T-helper 1 cell (primary cell): ENCODE measurements around the gene NAT10.
A peak's percentile ranks its signal among the peaks of the same experiment; 100 is the strongest.
"Not testable (repeated sequence)": the region's sequence is repeated elsewhere in the genome, so short reads cannot be mapped to it uniquely, and the experiment has no call there.

Experiments
- DNase-seq, 5 donors: peaks; one replicate each; pipeline ENCODE4 v3.0.0-alpha.2; 2012 to 2020

The NAT10 gene

DNA sequence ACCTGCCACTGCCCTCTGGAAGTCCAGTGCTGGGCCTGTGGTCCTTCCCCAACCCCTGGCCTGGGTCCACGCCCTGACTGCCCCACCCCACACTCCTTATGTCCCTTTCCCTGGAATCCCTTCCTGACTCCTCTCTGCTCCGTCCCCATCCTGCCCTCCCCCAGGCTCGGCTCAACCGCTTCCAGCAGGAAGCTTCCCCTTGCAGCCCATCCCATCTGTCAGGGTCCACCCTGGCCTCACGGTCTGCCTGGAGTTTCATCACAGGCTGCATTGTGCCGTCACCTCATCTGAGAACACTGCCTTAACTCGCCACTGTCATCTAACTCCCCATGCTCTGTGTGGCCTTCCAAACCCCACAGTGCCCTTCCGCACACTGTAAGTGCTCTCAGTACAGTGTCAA is 64.3 kb downstream of the NAT10 start:
- no peak for DNase-seq

DNA sequence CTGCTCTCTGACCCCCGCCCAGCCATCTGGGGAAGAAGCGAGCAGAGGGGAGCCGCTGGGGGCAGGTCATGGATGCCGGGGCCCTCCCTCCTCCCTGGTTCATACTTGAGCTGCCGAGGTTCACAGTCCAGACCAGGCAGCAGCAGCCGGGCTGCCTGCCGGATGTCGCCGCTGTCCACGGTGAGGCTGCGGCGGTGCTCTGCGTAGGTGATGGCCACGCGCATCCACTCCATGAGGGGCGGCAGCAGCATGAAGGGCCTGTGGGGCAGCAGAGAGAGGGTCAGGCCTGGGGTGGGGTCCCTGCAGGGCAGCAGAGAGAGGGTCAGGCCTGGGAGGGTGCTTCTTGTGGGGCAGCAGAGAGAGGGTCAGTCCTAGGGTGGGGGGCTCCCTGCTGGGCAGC is 67.6 kb downstream of the NAT10 start:
- no peak for DNase-seq

DNA sequence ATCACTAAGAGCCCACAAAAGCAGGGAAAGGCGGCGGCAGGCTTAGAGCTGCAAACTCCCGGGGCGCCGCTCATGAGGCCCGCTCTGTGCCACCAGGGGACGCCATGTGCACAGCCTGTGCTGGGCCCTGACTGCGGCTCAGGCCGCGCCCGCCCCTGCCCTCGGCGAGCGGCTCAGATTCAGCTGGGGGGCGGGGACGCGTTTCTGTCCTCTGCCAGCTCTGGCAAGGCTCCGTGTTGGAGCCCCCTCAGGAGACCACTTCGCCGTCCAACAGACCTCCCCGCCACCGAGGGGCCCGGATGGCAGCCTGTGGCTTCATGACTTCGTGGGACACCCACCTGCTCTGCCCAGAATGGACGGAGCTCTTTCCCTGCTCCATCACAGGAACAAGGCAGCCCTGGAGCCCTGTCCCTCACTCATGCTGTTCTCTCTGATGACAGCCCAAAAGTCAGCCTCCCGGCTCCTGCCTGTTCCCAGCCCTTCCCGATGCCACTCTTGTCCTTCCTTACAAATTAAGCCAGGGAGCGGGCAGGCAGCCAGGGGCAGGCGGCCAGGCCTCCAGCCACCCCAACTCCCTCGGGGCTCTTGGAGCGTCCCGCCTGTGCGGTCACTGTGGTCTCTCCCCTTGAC is 69.1 kb downstream of the NAT10 start:
- peak; percentile 53 to 69 (median 63) for DNase-seq

DNA sequence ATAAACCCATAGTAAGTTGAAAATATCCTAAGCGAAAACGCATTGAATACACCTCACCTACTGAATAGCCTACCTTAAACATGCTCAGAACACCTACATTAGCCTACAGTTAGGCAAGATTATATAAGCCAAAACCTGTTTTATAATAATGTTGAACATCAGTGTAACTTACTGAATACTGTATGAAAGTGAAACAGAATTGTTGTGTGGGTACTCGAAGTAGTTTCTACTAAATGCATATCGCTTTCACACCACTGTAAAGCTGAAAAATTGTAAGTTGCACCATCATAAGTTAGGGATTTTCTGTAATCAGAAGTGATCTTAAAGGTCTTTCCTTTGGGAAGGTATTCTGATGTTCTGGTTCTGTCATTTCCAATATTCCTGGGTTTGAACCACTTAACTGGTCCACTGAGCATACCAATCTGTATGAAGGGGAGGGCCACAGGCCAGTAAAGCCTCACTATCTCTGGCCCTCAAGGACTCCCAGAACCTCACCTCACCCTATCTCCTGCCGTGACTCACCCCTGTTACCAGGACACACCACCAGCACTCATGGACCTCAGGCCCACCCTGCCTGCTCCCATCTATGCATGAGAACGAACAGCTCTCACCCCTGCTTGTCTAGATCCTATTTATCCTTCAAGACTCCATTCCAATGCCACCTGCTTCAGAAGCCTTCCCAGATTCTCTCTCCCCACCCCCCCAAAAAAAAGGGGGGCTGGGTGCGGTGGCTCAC is 70.0 kb downstream of the NAT10 start:
- DNase-seq = no peak

DNA sequence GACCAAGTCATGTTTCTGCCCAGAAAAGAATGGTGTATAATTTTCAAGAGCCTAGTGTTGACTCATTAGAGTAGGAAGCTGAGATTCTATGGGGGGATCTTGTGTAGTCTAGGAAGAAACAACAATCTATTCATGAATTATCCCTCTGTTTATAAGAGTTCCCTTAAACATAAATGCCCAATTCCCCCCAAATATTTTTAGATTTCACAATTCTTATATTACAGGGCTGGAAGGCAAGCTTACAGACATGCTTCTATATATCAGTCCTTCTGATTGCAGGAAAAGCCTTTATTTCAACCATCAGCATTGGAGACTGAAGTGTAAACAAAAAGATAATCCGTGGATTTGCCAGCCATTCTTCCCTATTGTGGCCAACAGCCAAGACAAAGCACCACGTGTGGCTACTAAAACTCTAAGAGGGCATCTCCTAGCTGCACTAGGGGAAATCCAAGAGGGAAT is 71.4 kb downstream of the NAT10 start:
- DNase-seq = no peak

DNA sequence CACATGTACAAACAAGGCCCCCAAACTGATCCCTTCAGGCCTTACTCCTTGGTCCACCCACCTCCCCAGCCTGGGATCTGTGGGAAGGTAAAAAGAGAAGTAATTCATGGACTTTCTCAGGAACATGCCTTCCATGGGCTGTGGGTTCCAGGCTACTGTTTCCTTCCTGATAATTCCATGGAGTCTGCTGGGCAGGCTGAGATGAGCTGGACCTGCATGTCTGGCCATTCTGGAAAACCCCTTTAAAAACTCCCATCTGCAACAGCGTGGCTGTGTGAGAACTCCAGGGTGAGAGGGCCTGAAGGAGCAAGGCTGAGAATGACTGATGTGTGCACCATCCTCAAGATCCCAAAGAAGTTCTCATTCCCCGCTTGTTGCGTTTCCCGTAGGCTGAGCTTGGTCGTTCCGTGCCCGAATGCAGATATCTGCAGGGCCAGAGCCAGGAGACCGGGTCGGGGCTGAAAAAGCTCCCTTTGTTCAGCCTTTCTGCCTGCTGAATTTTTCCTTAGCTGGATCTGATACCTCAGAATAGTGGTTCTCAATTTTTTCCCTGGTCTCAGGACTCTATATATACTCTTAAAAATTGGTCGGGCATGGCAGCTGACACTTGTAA is 72.9 kb downstream of the NAT10 start:
- DNase-seq = no peak

DNA sequence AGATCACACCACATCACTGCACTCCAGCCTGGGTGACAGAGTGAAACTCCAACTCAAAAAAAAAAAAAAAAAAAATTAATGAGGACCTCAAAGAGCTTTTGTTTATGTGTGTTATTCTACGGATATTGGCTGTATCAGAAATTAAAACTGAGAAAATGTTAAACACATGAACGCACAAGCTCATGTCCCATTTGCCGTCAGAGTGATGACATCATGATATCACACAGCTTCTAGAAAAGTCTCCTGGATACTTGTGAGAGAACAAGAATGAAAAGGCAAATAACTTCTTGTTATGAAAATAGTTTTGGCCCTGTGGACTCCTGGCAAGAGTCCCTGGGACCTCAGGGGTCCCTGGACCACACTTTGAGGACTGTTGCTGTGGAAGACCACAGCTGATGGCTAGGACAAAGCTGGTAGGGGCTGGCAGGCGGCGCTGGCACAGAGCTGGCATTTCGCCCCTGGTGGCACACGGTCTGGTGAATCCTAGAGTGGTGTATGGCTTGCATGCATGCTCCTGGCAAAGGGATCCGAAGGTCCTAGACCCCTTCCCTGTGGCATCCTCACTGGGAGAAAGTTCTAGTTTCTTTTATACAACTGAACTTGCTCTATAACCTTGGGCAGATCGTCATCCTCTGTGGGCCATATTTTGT is 73.7 kb downstream of the NAT10 start:
- DNase-seq = no peak

DNA sequence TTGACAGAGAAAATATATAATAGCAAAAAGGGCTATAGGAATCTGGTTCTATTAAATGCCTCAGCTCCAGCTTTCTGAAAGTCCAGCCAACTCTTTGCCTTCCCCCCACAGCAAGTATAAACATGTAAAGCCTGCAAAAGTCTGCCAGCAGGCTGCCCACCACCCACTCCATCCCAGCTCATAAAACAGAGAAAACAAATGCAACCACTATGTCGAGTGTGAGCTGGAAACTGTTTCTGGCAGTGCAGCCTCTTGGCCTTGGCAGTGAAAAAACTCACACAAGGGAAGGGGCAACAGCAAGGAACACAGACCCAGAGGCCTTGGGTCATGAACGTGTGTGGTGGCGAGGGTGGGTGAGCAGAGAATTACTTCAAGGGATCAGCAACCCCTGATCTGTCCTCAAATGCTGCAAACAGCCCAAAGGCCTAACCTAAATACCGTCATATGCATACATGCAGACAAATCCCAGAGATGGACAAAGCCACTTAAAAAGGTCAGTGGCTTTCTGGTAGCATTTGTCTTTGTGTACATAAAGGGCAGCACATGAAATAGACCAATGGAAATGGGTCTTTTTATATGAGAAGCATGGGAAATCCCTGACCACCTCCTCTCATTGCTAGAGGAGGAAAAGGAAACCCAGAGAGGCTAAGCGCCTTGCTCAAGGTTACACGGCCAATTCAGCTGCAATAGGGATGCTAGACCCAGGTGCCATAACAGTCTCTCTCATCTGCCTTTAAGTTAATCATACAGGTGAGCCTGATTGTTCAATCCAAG is 74.8 kb downstream of the NAT10 start:
- no peak for DNase-seq

DNA sequence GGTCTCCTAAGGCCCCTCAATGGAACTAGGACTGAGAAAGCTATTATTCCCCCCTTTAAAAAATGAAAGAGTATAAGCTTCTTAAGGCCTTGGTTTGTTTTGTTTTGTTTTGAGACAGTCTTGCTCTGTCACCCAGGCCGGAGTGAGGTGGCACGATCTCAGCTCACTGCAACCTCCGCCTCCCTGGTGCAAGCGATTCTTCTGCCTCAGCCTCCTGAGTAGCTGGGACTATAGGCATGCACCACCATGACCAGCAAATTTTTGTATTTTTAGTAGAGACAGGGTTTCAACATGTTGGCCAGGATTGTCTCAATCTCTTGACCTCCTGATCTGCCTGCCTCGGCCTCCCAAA is 75.4 kb downstream of the NAT10 start:
- DNase-seq = not testable (repeated sequence)

DNA sequence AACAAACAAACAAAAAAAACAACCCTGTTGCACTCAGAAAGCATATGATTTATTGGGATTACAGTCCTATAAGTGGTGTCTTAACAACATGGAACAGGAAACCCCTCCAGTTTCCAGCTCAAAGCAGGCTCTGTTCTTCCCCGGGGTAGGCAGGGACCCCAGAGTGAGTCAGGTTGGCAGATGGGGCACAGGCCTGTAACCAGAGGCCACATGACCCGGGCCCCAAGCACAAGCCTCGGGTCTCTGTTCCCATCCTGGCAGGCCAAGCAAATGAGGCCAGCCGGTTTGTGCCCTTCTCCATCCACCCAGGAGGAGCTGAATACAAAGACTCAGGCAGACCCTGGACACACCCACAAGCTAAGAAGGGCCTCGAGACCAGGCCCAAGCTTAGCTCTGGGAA is 75.8 kb downstream of the NAT10 start:
- DNase-seq = no peak

DNA sequence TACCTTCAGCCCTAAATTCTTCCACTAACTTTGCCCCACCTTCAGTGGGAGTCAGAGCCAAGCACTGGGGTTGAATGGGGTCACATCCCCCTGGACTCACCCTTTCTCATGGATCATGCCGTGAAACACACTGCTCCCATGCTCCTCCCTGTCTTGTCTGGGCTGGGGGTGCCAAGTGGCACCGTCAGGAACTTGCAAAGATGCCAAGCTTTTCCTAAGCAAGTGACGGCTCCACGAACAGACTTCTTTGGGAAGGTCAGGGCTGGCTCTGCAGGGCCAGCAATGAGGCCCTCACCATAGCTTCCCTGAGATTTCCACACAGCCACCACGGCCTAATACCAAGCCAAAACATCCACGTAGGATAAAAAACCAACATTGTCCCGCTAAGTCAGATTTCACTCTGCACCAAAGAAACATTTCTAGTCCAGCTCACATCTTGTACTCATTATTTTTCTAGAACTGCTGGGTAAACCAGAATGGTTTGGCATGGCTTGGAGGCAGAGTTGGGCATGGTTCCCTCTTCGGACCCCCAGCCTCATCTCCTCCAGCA is 76.5 kb downstream of the NAT10 start:
- DNase-seq = no peak

DNA sequence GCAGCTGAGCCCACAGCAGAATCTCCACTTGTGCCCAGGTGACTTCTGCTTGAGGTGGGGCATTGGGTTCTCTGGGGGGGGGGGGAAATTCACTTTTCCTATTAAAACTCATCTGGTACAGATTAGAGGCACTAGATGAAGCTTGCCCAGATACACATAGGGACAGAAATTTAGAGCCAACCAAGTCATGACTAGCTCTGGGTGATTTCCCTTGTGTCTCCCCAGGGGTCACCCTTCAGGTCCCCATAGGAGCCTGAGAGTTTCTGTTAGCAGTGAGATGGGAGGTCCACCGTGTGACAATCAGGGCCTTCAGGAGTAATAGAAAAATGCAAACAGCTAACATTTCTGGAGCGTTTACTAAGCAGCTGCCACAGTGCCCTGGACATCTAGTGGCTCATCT is 77.0 kb downstream of the NAT10 start:
- DNase-seq = no peak

DNA sequence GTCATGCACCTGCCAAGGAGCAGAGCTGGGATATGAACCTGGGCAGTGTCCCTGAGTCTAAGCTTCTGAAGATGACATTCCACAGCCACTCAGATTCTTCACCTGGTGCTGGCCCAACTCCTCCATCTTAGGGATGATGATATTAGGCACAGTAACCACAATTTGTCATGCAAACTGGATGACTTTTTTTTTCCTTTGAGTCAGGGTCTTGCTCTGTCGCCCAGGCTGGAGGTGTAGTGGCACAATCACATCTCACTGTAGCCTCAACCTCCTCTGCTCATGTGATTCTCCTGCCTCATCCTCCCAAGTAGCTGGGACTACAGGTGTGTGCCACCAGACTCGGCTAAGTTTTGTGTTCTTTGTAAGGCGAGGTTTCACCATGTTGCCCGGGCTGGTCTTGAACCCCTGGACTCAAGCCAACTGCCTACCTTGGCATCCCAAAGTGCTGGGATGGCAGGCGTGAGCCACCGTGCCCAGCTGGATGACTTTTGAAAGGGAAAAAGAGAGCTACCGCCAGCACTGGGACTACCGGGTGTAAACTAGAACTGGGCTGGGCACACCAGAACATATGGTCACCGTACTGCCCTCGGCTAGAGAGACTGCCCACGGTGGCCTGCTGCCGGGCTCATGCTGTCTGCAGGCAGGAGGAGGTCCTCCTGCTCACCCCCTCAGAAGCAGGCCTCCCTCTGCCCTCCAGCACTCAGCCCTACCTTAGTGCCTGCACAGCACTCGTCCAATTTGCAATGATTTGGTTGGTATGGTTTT is 77.7 kb downstream of the NAT10 start:
- no peak for DNase-seq

DNA sequence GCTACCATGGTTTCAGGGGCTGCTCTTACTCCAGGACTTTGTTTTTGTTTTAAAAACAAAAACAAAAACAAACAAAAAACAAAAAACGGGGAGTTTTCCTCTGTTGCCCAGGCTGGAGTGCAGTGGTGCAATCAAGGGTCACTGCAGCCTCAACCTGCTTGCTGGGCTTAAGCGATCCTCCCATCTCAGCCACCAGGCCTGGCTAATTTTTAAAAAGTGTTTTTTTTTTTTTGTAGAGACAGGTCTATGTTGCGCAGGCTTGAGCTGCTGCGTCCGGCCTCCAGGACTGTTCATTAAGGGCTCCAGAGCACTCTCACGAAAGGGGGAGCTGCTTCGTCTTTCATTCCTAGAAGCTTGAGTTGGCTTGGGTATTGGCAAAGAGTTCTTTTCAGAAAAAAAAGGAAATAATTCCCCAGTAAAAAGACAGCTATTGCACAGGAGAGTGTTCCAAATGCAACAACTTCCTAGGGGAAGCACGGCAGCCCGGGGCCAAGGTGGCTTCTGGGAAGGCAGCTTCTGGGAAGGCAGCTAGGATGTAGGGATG is 78.5 kb downstream of the NAT10 start:
- DNase-seq = no peak

DNA sequence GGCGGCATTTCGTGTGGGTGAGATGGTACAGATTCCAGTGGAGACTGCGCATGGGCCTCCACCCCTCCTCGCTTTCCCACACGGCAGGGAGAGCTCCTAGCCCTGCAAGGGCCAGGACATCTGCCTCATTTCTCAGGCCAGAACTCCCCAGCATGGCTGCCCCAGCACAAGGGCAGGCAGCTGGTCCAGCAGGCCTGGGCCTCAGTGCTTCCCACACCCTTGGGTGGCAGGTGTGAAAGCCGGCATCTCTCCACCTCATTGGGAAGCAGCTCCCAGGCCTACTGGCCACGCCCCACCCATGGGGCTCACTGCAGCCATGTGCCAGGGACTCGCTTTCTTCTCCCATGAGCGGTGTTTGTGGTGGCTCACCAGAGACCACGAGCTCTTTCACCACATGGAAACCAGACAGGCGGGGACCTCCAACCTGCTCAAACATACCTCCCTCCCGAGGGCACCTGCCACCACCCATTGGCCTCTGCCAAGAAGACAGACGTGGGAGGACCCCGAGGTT is 79.1 kb downstream of the NAT10 start:
- no peak for DNase-seq

DNA sequence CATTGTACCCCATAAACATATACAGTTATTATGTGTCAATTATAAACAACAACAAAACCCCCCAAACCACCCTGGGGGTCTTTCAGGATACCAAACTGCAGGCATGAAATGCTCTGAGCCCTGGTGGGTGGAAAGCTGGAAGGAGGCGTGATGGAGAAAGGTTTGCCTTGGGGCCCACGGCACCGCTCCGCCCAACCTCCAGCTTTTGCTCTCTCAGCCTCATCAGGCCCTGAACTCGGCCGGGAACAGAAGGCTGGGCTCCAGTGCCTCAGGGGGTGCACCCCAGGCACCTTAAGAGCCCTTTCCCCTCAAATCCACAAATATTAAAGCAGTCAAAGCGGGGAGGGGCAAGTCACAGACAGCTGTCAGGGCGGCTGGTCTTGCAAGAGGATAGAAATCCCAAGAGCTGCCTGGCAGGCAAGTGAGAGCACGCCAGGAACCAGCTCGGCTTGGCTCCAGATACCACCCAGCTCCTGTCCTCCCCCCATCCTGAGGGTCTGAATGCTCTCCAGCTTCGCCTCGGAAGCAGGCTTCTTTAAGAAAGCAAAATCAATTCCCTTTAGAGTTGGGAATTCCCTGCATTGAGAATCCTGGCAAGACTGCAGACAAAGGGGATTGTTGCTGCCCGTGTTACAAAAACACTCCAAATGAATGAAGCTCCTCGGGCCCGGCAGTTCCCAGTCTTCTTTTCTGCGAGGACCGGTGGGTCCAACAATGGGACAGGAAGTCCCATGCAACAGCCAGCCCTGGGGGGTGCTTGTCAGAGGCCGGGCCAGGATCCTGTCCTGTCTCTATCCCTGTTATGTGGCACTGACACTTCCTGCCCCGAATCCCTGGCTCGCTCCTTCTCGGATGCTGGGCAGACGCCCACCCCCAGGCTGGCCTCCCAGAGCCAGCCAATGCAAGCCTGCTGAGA is 80.8 kb downstream of the NAT10 start:
- no peak for DNase-seq

DNA sequence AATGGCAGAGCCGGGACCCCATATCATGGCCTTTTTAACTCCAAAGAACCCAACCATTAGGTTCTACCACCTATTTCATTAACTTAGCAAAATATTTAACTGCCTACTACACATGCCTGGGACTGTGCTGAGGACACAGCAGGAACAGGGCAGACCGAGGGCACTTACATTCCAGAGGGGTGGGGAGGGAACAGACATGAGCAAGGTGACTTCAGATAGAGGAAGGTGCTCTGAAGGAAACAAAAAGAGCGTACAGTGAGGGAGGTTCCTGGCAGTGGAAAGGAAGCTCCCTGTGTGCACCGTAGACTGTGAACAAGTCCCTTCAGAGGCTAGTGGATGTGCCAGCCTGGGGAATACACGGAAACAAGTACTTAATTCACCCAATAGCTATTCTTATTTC is 82.8 kb downstream of the NAT10 start:
- no peak for DNase-seq

DNA sequence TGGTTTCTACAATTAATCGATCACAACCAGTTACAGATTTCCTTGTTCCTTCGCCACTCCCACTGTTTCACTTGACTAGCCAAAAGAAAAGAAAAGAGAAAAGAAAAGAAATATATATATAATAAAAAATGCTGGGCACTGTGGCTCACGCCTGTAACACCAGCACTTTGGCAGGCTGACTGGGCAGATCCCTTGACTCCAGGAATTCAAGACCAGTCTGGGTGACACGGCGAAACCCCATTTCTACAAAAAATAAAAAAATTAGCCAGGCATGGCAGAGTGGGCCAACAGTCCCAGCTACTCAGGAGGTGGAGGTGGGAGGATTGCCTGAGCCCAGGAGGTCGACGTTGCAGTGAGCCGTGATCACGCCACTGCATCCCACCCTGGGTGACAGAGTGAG is 83.8 kb downstream of the NAT10 start:
- no peak for DNase-seq

DNA sequence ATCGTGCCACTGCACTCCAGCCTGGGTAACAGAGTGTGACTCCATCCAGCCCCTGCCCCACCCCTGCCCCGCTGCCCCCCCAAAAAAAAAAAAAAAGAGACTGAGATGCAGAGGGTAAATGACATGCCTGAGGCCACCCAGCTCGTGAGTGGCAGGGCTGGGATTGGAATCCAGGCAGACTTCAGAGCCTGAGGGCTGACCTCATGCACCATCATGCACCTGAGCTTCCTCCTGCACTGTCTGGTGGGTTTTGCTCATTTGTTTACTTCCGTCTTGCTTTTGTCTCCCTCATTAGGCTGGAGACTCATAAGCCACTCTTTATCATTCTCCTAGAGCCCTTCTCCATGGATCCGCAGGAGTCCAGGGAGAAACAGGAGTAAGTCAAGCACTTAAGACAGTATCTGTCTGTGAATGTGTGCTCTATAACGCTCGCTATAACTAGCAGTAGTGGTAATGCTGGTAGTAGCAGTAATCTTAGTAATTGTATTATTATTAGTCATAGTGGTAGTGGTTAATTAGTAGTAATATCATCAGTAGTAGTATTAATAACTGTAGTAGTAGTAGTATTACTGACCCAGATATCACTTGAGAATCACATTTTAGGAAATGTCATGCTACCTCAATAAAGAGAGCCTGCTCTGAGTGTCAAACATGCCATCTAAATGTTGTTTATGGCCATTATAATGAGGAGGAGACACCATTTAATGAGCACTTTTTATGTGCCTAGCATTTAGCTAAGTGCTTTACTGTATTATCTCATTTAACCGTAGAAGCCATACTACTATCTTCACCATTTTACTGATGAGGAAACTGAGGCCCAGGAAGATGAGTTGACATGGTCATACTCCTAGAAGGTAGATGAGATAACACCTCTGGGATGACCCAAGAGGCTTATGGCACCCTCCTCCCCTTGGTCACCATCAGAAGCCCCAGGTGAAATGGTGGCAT is 85.0 kb downstream of the NAT10 start:
- DNase-seq = no peak
